ENCODE results near the gene RUNX1.

RUNX1 gene

DNA sequence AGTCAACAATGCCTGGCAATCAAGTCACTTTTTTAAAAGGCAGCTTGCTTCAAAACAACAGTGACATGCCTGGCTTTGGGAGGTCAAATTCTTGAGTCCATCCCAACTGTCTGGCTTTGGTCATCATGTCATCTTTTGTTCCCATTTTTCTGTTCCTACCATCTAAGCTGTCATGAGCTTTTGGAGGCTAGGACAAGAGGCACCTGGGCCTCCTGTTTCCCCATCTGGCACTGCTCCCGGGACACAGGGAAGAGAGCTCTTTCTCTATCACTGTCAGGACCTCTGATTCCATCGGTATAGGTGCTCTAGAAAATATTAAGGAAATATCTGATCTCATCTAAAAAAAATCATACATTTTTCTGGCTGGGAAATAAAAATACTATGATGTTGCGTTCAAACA lies 224.0 kb downstream of the RUNX1 start:
- no peak for DNase-seq (ENCODE audit: low spot score)

DNA sequence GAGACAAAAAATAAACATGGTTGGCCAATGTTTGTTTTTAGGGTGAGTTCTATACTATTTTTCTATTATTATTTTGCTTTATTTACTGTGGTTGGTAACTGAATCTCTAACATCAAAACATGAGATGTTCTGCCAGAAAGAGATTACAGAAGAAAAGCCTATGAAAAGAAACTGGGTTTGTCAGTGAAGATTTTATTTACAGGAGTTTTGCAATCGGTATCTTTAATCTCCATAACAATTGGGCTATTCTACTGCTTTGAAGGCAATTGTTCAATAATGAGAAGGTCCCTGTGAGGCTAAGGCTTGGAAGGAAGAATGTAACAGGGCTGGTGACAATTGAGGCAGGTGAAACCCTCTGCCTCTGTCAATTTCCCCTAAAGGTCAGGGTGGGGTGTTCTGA lies 224.8 kb downstream of the RUNX1 start:
- no peak for DNase-seq (ENCODE audit: low spot score)

DNA sequence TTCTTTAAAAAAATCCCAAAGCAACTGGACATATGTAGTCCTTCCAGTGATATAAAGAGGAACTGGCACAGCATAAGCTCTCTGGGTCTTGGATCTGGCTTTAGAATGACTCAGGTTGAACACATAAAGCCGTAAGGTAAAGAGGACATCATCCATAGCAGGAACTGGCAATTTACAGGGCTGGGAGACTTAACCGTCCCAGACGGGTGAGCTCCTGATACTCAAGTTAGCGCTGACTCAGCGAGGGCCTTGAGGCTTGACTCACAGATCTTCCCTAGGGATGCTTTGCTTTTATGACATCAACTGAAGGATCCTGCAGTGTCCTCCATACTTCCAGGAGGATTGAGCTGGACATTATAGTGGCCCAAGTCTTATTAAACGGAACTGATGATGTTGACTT lies 226.2 kb downstream of the RUNX1 start:
- DNase-seq (ENCODE audit: low spot score): no peak

DNA sequence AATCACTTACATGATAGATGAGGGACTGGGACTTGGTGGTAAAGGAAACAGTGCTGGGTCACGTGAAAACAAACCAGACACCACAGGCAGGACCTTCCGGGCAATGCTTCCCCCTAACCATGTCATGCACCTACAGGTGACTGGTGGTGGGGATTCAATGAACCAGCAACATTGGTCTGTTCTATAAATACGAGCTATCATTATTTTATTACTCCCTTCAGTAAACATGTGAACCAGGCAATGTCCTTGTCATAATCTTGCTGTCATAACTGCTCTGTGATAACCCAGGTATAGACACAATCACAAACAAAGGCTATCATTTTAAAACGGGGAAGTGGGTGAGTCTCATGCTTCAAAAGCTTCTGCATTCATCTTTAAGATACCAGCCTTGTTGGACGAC lies 226.9 kb downstream of the RUNX1 start:
- DNase-seq (ENCODE audit: low spot score): no peak

GRCh38 chr21:34821717-34822116 lies 227.4 kb downstream of the RUNX1 start:
- DNase-seq (ENCODE audit: low spot score): no peak

GRCh38 chr21:34820051-34820450 lies 229.1 kb downstream of the RUNX1 start:
- DNase-seq (ENCODE audit: low spot score): no peak

DNA sequence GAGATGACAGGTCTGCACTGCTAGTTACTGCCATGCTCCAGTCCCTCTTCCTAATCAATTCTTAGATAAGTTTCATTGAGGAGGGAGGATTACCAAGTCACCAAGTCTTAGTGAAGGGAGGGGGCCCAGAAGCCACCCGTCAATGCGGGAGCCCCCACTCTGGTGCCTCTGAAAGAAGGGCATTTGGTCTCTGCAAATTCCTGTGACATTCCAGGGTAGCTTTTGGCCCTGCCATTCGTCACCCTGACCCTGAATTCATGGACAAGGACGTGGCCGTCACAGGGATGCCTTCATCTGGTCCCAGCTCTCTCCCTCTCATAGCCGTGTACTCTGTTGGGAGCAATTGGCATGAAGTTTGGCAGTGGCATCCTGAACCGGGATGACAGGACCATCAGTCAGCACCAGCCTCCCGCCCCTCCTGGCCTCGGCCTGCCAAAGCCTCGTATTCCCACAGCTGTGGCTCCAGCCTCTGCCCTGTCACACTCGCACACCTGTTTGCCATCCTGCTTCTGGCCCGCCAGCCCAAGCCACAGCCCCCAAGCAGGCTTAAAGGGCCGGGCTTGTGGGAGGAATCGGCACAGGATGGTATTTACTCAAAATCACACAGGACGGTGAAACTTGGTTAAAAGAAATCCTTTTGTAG lies 229.6 kb downstream of the RUNX1 start:
- no peak for DNase-seq (ENCODE audit: low spot score)

- DNase-seq (ENCODE audit: low spot score): no peak
Measured at GRCh38 chr21:34818662-34819158, 230.4 kb downstream of the RUNX1 start.

GRCh38 chr21:34817821-34818661 lies 231.1 kb downstream of the RUNX1 start:
- no peak for DNase-seq (ENCODE audit: low spot score)

GRCh38 chr21:34815831-34816705 lies 233.0 kb downstream of the RUNX1 start:
- DNase-seq (ENCODE audit: low spot score): no peak

DNA sequence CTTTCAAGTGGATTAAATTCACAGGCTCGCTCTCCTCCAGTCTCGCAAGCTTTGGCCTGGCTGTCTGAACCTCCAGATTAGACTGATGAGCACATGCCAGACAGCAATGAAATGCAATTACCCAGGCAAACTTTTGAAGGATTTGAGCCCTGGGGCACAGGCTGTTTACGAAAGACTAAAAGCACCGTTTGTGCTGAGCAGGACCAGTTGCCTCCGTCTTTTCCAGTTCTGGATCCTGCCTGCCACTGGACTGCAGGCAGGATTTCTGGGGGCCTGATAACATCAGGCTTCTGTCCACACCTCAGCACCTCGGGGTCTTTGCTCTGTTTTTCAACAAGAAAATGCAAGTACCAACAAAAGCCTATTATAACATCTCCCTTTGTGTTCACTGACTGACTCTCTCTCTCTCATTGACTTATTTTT lies 234.6 kb downstream of the RUNX1 start:
- no peak for DNase-seq (ENCODE audit: low spot score)

- no peak for DNase-seq (ENCODE audit: low spot score)
Measured at GRCh38 chr21:34813266-34813894, 235.7 kb downstream of the RUNX1 start.

- DNase-seq (ENCODE audit: low spot score): no peak
Measured at GRCh38 chr21:34812504-34813265, 236.4 kb downstream of the RUNX1 start.

DNA sequence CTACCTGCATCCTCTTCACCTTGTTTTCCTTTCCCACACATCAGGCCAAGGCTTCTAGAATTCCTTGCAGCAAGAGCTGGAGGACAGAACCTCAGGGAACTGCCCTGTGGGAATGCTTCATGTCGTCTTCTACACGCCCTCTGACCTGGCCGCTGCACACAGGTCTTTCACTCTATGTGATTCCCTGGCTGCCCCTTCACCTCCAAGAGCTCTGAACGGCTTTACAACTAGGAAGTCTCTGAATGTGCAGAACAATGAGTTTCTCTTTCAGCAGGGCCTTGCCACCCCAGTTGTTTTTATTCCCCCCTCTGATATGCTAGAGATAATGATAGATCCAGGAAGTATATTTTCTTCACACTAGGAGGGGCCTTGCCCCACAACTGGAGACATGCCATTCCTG lies 237.7 kb downstream of the RUNX1 start:
- DNase-seq (ENCODE audit: low spot score): no peak

DNA sequence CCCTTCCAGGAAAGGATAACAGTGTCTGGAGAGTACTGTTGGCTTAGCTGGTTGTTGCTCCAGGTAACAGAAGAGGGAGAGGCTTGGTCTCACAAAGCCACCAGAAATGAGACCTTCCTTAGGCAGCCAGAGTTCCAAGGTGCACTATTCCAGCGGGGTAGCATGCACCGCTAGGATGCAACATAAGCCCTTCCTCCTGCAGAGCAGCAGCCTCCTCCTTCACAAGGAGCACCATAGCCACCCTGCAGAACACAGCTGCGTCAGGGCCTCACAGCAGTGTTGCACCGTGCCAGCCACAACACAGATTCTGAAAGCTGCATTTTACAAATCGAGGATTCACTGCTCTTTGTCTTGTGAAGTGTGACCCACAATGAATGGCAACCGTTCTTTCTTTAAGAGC lies 238.3 kb downstream of the RUNX1 start:
- no peak for DNase-seq (ENCODE audit: low spot score)

GRCh38 chr21:34809822-34810221 lies 239.3 kb downstream of the RUNX1 start:
- DNase-seq (ENCODE audit: low spot score): no peak

- no peak for DNase-seq (ENCODE audit: low spot score)
Measured at GRCh38 chr21:34808569-34809204, 240.4 kb downstream of the RUNX1 start.

DNA sequence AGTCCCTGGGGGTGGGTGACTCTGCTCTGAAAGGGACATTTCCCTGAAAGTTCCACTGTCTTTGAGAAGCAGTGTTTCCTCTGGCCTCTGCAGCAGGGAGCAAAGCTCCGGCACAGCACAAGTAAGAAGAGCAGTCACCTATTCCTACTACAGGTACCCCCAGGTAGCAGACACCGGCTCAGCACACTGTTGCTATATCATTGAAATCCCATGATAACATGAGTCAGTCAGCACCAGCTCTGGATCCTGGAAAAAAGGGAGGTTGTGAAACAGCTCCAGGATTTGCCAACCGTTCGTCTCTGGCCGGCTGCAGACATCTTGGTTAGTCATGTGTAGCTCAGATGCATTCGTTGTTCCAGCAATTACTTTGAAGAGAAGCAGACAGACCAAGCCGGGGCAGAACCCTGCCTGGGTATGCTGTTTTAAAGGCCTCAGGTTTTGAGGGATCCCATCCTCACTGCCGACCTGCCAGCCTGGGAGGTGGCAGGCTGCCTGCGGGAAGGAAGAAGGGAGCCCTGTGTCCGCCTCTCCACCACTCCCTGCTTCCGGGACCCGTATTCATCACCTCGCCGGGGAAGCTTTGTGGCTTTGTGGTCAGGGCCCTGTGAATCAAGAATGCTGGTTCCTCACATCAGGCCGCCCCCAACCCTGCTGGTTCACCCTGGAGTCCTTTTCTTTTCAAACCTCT lies 241.1 kb downstream of the RUNX1 start:
- peak; percentile 36 for DNase-seq (ENCODE audit: low spot score)

GRCh38 chr21:34807146-34807880 lies 241.8 kb downstream of the RUNX1 start:
- peak; percentile 42 for DNase-seq (ENCODE audit: low spot score)

Data from CD4-positive, alpha-beta T cell treated with Interleukin-6 at 100 ng/mL for 8 hours (primary cell).